ENCODE measurements around the gene PSMB9. TPM values are rescaled to one million over a fixed set of nuclear protein-coding genes. Genes with fewer than 3 reads are reported as not detected.

PSMB9 gene
- total RNA-seq, 4 donors from 2014 or later, result 1.4 to 11.3 (median 6.1) TPM

GRCh38 chr6:32883789-32884188 lies 29.8 kb downstream of the PSMB9 start:
- Histone ChIP-seq H3K27ac (peak overlapping the region in 1 of 4 donors; percentile 36), H3K36me3 (no peaks in the 10 kb centered on the region), H3K9me3 (no peaks in the 10 kb centered on the region), H3K27me3 (no peaks in the 10 kb centered on the region), H3K4me1 (peaks cover 5 to 9% of the 10 kb centered on the region in 2 donors), H3K4me3 (no peak overlapping the region)
- DNase-seq (peak; percentile 20 to 68), ATAC-seq (peak; percentile 73 to 96)
- TF ChIP-seq POLR2A (IDR thresholded peaks at IDR 0.05), result no peak
- TF ChIP-seq, protein P1, sequence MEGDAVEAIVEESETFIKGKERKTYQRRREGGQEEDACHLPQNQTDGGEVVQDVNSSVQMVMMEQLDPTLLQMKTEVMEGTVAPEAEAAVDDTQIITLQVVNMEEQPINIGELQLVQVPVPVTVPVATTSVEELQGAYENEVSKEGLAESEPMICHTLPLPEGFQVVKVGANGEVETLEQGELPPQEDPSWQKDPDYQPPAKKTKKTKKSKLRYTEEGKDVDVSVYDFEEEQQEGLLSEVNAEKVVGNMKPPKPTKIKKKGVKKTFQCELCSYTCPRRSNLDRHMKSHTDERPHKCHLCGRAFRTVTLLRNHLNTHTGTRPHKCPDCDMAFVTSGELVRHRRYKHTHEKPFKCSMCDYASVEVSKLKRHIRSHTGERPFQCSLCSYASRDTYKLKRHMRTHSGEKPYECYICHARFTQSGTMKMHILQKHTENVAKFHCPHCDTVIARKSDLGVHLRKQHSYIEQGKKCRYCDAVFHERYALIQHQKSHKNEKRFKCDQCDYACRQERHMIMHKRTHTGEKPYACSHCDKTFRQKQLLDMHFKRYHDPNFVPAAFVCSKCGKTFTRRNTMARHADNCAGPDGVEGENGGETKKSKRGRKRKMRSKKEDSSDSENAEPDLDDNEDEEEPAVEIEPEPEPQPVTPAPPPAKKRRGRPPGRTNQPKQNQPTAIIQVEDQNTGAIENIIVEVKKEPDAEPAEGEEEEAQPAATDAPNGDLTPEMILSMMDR (IDR thresholded peaks at IDR 0.05 in 4 of 5, conservative IDR thresholded peaks at IDR 0.05 in 1 of 5), result no peak
- in situ Hi-C loops (cut with MboI; ENCODE audit: low sequenced_read_pairs in 4 of 4), result loop anchor here (10.0 to 25.0 kb wide), 3 partner anchors 51 to 104 kb away; no protein-coding TSS in a partner anchor
- intact Hi-C loops (cut with DNase I; ENCODE audit: low total_unique reads), result no loop called here

- Histone ChIP-seq H3K4me1 (peaks cover 5 to 9% of the 10 kb centered on the region in 2 donors), H3K36me3 (no peaks in the 10 kb centered on the region), H3K4me3 (no peak overlapping the region), H3K27ac (no peak overlapping the region), H3K27me3 (no peaks in the 10 kb centered on the region), H3K9me3 (no peaks in the 10 kb centered on the region)
- intact Hi-C loops (cut with DNase I; ENCODE audit: low total_unique reads), result loop anchor here (1.0 to 5.0 kb wide), 3 partner anchors 47 to 100 kb away; no protein-coding TSS in a partner anchor
- DNase-seq (no peak), ATAC-seq (peak; percentile 43 to 51)
- no peak for TF ChIP-seq POLR2A (IDR thresholded peaks at IDR 0.05)
- TF ChIP-seq, protein P1 (IDR thresholded peaks at IDR 0.05 in 4 of 5, conservative IDR thresholded peaks at IDR 0.05 in 1 of 5), result peak; percentile 49 to 76 (median 65)
- in situ Hi-C loops (cut with MboI; ENCODE audit: low sequenced_read_pairs in 4 of 4), result loop anchor here (5.0 to 25.0 kb wide), 4 partner anchors 49 to 102 kb away; no protein-coding TSS in a partner anchor
Observed at GRCh38 chr6:32885698-32886286, 31.8 kb downstream of the PSMB9 start.

DNA sequence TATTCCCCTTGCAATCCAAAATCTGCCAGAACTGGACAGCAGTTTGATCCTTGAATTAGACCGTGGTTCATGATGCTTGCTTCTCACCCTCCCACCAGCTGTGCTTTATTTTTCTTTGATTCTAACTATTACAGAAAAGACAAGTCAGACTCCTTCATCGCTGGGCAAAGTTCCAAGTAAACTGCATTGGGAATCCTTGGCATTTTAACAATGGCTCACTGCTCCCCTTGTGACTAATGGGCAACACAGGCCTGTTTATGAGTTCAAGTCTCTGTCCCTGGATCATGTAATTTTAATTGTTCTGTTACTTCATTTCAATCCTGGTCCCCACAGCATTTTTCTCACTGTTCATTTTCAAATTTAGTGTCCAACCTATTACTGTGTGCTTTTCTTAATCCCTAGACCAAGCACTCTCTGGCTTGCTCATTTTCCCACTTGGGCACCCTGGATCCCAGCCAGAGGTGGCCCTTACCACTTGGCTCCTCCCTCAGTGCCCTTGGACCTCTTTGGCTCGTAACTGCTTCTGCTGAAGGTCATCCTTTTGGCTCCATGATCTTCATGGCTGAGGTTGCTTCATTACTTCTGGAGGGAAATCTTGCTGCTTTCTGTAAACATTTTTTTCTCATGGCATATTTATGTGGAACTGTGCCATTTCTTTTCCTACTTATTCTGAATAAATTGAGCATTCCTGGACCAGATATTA lies 32.8 kb downstream of the PSMB9 start:
- TF ChIP-seq POLR2A (IDR thresholded peaks at IDR 0.05), result no peak
- TF ChIP-seq, protein P1 (IDR thresholded peaks at IDR 0.05 in 4 of 5, conservative IDR thresholded peaks at IDR 0.05 in 1 of 5), result no peak
- in situ Hi-C loops (cut with MboI; ENCODE audit: low sequenced_read_pairs in 4 of 4), result loop anchor here (5.0 to 25.0 kb wide), 4 partner anchors 48 to 100 kb away; no protein-coding TSS in a partner anchor
- Histone ChIP-seq H3K4me1 (peaks cover 5 to 9% of the 10 kb centered on the region in 2 donors), H3K27me3 (no peaks in the 10 kb centered on the region), H3K36me3 (no peaks in the 10 kb centered on the region), H3K9me3 (no peaks in the 10 kb centered on the region), H3K4me3 (no peak overlapping the region), H3K27ac (peak overlapping the region in 1 of 4 donors; percentile 8)
- no peak for DNase-seq
- intact Hi-C loops (cut with DNase I; ENCODE audit: low total_unique reads), result loop anchor here (1.0 to 5.0 kb wide), 2 partner anchors 45 to 65 kb away; no protein-coding TSS in a partner anchor
- ATAC-seq, result no peak

- no peaks in the 10 kb centered on the region for H3K36me3 ChIP-seq
- H3K27ac ChIP-seq, result no peak overlapping the region
- TF ChIP-seq, protein P1 (IDR thresholded peaks at IDR 0.05 in 4 of 5, conservative IDR thresholded peaks at IDR 0.05 in 1 of 5), result no peak
- no peak for TF ChIP-seq POLR2A (IDR thresholded peaks at IDR 0.05)
- intact Hi-C loops (cut with DNase I; ENCODE audit: low total_unique reads) (loop anchor here (5.0 kb wide), 1 partner anchor 45 kb away; no protein-coding TSS in a partner anchor), in situ Hi-C loops (cut with MboI; ENCODE audit: low sequenced_read_pairs in 4 of 4) (loop anchor here (5.0 to 25.0 kb wide), 4 partner anchors 47 to 100 kb away; no protein-coding TSS in a partner anchor)
- ATAC-seq (no peak), DNase-seq (no peak)
- no peaks in the 10 kb centered on the region for H3K9me3 ChIP-seq
- H3K27me3 ChIP-seq, result no peaks in the 10 kb centered on the region
- peaks cover 5 to 9% of the 10 kb centered on the region in 2 donors for H3K4me1 ChIP-seq
- H3K4me3 ChIP-seq, result no peak overlapping the region
Observed at GRCh38 chr6:32887616-32888015, 33.6 kb downstream of the PSMB9 start.
